GM18867 (cell line): ENCODE measurements around the gene PPARGC1A.

Source experiments
- ATAC-seq: cut with Tn5 transposase; IDR thresholded peaks from one replicate; pipeline ENCODE4 v1.9.1; 2021; ENCODE audit warnings: mild to moderate bottlenecking, moderate library complexity; ENCODE audit not compliant: unreplicated experiment

The PPARGC1A gene

DNA sequence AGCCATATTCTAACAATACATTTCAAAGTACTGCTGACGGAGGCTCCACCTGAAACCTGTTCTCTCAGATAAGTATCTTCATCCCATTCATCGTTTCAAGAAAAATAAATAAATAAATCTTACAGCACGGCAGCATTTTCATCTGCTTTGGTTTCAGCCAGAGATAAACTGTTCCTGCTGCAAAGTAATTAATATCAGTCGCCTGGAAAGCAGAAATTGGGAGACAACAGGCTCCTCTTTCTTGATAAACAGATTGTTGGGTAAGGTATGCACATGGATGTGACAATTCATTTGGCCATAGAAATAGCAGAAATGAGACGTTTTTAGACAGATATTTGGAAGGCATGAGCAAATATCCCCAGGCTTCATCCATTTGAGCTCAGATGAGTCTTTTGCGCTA is 110.4 kb downstream of the PPARGC1A start:
- no peak for ATAC-seq

DNA sequence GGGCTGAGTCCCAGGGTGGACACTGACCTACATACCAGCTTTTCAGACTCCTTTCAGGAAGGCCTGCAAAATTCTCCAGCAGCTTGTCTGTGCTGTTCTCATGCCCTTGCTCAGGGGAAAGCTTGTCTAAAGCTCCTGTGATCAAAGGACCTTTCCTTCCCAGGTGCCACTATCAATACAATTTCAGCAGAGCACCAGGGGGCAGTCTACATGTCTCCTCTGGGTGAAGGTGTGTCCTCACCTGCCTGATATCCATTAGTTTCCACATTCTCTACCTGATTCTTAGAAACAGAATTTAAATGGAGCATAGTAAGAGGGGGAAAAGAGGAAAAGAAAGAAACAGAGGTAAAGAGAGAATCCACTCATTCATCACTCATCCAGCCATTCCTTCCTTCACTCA is 114.2 kb downstream of the PPARGC1A start:
- no peak for ATAC-seq

DNA sequence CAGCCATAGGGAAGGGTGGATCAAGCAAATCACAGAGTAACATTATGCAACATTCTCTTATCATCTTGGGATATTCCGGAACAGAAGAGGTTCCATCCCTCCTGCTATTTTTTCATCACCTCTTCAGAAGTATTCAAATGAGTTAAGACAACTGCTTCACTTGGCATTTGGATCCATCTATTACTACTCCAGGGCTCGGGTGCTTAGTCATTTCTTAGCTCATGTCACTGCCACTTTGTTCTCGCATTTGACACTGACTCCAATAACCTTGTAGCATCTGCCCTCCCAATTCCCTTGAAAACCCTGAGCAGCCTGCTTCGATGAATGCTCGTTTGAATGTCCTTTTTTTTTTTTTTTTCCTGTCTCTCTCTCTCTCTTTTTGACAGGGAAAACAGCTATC is 114.9 kb downstream of the PPARGC1A start:
- no peak for ATAC-seq

DNA sequence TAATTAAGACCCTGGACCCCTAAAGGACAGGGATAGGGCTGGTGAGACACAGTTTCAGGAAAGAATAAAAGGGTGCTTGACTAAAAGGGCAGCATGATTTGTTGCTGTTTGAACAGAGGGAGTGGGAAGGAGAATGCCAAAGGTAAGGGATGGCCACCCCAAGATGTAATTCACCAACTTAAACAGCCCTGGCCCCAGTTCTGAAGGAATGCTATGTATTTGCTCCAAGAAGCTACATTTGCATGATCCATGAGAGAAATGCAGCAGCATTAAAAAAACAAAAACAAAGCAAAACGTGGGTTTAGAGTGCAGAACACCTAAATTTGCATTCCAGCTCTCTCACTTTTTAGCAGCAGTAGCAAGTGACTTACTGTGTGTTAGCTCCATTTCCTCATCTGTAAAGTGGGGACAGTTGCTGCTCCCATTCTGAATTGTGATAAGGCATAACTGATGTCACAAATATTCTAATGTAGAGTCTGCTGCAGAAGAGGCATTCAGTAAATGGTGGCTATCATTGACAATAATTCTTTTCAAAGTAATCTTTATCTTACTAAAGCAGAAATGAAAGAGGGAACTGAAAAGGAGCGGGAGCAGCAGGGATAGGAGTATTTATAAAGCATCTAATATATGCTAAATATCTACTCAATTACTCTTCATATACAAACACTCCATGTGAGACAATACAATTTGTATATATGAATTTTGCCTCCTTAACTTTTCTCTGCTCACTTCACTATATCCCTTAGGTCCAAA is 115.8 kb downstream of the PPARGC1A start:
- peak; percentile 45 for ATAC-seq

DNA sequence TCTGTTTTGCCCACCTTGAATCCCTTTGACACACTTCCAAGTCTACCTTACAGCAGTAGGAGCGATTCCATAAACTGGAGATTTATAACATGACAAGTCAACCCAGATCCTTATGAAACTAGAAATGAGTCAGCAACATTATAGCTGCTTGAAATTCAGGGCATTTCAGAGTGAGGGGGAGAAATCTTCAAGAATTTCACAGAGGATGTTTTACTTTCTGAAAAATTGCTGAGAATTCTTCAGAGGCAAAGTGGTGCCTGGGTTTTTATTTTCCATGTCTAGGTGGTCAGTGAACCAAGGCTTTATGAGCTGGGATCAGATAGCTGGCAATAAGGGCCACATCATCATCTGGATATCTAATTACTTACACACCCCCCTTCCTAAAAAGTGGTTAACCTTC is 119.8 kb downstream of the PPARGC1A start:
- ATAC-seq, result no peak

DNA sequence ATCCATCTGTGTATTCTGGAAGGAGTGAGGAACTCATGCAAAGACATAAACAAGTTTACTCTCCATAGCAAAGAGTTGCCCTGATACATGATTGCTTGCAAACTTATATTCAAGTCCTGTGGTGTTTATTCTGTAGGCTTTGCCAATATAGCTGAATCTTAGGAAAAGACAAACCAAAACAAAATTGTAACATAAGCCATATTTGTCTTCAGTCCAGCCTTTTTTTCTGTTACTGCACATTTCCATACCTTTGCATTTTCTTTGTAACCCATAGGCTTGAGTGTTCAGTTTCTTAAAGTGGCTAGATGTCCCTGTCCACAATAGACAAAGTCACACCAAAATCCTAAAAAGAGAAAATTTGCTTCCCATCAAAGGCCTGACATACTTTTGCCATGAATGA is 120.4 kb downstream of the PPARGC1A start:
- ATAC-seq, result no peak

DNA sequence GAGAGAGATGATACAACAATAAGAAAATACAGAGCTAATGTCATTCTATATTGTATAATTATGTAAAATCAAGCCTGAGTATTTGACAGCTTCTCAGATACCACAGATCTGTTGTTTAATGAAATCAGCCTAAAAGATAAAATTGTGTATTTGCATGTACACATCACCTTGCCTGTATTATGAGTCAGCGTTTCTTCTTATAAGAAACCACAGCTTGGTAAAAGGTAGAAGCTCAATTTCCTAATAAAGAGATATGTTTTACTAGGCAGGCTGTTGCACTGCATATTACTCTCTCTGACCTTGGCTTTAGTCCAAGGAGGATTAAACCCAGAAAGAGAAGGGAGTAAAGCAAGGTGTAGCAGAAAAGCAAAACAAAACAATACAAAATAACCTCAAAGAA is 121.3 kb downstream of the PPARGC1A start:
- no peak for ATAC-seq

DNA sequence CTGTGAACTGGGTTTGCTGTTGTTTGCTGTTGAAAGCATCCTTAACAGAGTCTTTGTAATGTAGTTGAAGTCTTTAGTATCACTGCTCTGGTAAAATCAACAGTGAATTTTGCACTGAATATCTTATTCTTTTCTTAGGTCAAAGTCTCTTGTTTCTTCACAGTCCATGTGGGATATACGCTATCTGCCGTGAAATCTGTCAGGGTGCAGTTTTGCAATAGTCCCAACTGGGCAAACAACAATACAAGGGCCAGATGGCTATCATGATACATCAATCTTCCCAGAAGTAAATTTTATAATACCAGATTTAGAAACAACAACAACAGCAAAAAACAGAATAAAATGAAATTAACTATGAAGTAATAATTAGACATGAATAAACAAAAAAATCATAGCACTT is 123.5 kb downstream of the PPARGC1A start:
- ATAC-seq, result no peak

DNA sequence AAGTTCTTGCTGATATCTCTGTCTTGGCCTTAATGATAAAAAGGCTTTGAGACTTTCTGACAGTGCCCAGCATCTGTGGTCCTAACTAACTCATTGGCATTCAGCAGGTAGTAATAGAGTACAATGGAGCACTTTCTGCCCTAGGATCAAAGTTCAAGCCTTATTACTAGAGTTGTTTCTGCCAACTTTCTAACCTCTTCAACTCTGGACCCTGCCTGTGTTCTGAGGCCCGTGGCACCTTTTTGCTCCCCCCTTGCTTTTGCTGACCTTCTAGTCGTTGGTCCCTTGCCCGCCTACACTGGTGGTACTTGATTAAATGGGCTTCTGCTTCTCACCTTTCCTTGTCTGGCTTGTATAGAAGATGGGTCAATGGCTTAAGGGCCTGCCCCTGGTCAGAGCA is 126.3 kb downstream of the PPARGC1A start:
- ATAC-seq, result no peak

DNA sequence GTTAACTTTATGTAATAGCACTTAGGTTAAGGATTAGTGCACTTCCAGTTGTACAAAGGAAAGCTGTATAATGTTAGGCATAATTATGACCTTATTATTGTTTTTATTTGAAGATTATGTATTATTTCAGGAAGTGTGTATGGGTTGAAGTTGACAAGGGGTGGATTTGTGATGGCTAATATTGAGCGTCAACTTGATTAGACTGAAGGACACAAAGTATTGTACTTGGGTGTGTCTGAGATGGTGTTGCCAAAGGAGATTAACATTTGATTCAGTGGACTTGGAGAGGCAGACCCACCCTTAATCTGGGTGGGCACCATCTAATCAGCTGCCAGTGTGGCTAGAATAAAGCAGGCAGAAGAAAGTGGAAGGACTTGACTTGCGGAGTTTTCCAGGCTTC is 127.3 kb downstream of the PPARGC1A start:
- ATAC-seq, result no peak

DNA sequence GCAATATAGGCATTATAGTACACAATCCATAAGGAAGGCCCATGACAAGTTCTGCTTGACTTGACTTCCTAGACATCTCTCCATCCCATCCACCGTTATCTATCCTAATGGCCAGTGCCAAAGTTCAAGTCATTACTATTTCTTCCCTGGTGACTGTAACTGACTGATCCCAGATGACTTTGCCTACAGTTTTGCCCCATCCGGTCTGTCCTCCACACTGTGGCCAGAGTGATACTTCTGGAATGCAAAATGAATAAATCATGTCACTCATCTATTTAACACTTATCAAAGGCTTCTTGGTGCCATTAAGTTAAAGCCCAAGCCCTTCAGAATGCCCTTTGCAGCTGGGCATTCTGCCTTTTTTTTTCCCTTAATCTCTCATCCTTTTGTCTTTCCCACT is 130.8 kb downstream of the PPARGC1A start:
- no peak for ATAC-seq

DNA sequence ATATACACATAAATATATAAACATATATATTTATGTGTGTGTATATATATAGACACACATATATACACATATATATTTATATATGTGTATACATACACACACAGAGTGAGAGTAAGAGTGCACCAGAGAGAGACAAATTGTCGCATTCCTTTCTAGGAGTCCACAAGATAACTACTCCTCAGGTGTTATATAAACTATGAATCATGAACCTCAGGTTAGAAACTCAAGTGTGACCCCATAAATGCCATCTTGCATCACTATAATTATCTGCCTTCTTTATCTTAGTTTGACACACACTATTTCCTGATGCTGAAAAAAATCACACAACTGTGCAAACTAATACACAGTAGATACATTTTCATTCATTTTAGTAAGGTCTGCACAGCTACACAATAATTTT is 135.2 kb downstream of the PPARGC1A start:
- no peak for ATAC-seq

DNA sequence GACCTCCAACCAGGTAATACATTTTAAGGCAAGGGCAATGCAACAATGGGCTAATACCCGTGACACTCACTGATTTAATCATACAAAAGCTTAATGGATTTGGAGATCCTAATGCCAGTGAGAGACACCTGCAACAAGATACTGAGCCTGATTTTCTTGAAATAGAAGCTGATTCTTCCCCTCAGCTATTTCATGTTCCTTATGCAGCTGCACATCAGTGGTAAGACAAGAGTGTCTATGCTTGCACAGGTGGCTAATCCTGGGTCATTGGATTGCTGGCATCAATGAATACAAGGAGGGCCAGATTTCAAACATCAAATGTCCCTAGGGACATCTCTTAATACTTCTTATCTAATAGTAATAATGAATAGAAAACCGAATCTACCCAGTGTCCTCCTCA is 139.7 kb downstream of the PPARGC1A start:
- no peak for ATAC-seq

DNA sequence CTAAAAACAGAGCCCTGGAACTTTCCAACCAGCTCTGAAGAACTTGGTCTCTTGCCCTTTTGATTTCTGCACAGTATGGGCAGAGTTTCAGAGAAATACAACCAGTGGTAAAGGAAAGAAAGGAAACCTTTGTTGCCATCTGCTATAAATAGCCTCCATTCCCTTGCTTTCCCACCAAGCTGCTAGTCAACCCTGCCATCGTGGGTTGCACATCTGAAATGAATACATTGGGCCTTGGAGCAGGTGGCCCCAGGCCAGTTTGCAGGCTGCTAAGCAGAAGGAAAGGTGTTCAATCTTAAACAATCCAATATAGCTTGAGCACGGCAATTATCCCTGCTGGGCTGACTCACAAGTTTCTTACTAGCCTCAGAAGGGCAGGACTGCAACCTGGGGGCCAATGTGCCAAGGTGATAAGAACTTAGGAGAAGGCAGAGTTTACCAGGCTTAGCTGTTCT is 142.5 kb downstream of the PPARGC1A start:
- ATAC-seq, result no peak

DNA sequence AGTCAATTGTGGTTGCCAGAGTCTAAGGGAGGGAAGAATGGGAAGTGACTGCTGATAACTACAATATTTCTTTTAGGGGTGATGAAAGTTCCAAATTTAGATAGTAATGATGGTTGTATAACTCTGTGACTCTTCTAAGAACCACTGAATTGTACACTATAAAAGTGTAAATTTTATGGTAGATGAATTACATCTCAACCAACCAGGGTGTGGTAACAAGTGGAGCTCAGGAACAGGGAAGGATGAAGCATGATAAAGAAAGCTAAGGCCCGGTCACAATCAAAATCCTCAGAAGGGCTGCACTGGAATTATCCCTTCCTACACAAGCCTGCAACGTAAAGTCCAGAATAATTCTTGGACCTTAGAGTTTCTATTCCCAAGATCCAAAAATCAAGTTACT is 143.2 kb downstream of the PPARGC1A start:
- ATAC-seq, result no peak

DNA sequence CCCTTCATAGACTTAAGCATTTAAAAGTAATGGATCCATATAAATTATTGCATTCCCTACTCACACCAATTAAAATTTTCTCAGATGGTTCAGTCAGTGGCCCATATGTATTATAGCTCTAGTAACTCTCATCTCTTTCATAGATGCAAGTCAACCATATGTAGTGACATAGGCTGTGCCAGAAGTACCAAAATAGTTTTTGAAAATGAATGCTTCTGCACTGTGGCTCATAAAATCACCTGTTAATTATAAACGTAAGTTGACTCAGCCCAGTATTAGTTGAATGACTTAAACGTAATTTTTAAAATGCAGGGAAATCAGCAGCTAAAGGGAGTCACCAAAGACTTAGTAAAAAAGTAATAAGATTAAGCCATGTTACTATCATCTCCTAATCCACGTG is 143.8 kb downstream of the PPARGC1A start:
- no peak for ATAC-seq

DNA sequence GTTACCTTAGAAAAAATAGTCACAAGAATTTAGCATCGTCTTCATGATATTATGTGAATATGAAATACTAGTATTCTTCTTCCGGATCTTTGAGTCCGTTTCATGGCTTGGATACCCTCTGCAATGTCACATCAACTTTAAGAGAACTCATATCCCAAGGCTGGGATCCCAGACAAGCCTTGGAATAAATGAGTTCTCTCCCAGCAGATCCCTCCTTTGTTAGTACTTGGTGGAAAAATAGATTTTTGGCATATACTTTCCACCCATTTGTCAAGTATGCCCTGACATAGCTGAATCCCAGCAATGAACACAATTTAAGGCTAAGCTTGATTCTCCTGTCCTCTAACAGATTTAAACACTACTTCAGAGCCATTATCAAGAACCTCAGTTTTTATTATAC is 144.5 kb downstream of the PPARGC1A start:
- no peak for ATAC-seq
